Daoy (cell line): Measurements from ENCODE around the gene CMKLR1. TPM values are rescaled to one million over a fixed set of nuclear protein-coding genes. Genes with fewer than 3 reads are reported as not detected.
A peak's percentile ranks its signal among the peaks of the same experiment; 100 is the strongest.

ENCODE experiments used
- DNase-seq: peaks from one replicate; pipeline ENCODE4 v3.0.0-alpha.2; 2015; ENCODE audit warnings: low read depth
- total RNA-seq: library from RNA; depleted of rRNA; stranded (reverse); fragments of >200 nt; shearing (Covaris generic); gene quantifications from 2 replicates; pipeline ENCODE4 v1.2.3, GENCODE V29; 2014

Gene CMKLR1
- total RNA-seq, 1 experiment from 2014 or later, result 0.51 TPM

GRCh38 chr12:108363165-108363564 is 24.1 kb upstream of the CMKLR1 start:
- no peak for DNase-seq

- DNase-seq, result no peak
Observed at GRCh38 chr12:108361606-108362005, 22.5 kb upstream of the CMKLR1 start.

GRCh38 chr12:108360487-108360886 is 21.4 kb upstream of the CMKLR1 start:
- peak; percentile 87 for DNase-seq

GRCh38 chr12:108360057-108360456 is 20.9 kb upstream of the CMKLR1 start:
- no peak for DNase-seq

- DNase-seq, result peak; percentile 57
Observed at GRCh38 chr12:108358580-108358965, 19.5 kb upstream of the CMKLR1 start.

GRCh38 chr12:108357834-108358579 is 18.9 kb upstream of the CMKLR1 start:
- no peak for DNase-seq

- DNase-seq, result peak; percentile 37
Observed at GRCh38 chr12:108356835-108357806, 18.0 kb upstream of the CMKLR1 start.

- no peak for DNase-seq
Observed at GRCh38 chr12:108355069-108355468, 16.0 kb upstream of the CMKLR1 start.

- no peak for DNase-seq
Observed at GRCh38 chr12:108352591-108352990, 13.5 kb upstream of the CMKLR1 start.

GRCh38 chr12:108350511-108350910 is 11.4 kb upstream of the CMKLR1 start:
- no peak for DNase-seq

GRCh38 chr12:108349278-108349688 is 10.2 kb upstream of the CMKLR1 start:
- DNase-seq, result peak; percentile 43

- no peak for DNase-seq
Observed at GRCh38 chr12:108348842-108349241, 9.7 kb upstream of the CMKLR1 start.

GRCh38 chr12:108346727-108347710 is 7.9 kb upstream of the CMKLR1 start:
- DNase-seq, result no peak

- no peak for DNase-seq
Observed at GRCh38 chr12:108345716-108346633, 6.9 kb upstream of the CMKLR1 start.

GRCh38 chr12:108342985-108343384 is 3.9 kb upstream of the CMKLR1 start:
- peak; percentile 23 for DNase-seq

- DNase-seq, result no peak
Observed at GRCh38 chr12:108341854-108342847, 3.0 kb upstream of the CMKLR1 start.

- no peak for DNase-seq
Observed at GRCh38 chr12:108341356-108341755, 2.2 kb upstream of the CMKLR1 start.

- DNase-seq, result no peak
Observed at GRCh38 chr12:108340037-108340436, 926 bp upstream of the CMKLR1 start.
